GM18861 (cell line): ENCODE results near the gene ACCS.

Experiments used
- ATAC-seq: cut with Tn5 transposase; IDR thresholded peaks from one replicate; pipeline ENCODE4 v1.9.1; 2021; ENCODE audit not compliant: unreplicated experiment

ACCS gene

DNA sequence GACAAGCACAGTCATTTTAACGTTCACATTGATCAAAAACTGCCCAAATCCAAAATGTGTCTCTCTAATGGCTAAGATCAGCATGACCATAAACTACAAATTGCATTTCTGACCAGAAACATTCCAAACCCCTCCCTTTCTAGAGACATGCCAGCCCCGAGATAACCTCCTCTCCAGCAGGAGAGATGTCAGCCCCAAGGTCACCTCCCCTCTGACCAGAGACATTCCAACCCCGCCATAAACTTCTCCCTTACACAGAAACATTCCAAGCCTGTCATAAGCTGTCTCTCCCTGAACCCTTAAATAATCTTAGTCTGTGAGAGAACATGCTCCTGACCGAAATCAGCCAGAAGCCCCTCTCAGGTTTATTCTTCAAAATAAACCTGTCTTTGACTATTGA lies 22.8 kb downstream of the ACCS start:
- ATAC-seq = no peak

DNA sequence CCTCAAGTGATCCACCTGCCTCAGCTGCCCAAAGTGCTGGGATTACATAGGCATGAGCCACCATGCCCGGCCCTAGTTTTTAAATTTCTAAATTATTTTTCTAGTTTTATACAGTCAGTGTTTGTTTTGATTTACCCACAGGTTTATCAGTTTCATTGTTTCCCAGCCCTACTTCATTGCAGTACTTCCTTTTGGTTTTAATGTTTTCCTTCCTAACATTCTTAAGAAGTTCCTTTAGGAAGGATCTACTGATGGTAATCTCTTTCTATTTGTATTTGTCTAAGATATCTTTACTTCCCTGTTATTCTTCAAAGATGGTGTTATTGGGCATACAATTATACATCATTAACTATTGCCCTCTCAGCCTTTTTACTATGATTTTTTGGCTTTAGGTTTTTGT lies 24.5 kb downstream of the ACCS start:
- ATAC-seq = no peak

DNA sequence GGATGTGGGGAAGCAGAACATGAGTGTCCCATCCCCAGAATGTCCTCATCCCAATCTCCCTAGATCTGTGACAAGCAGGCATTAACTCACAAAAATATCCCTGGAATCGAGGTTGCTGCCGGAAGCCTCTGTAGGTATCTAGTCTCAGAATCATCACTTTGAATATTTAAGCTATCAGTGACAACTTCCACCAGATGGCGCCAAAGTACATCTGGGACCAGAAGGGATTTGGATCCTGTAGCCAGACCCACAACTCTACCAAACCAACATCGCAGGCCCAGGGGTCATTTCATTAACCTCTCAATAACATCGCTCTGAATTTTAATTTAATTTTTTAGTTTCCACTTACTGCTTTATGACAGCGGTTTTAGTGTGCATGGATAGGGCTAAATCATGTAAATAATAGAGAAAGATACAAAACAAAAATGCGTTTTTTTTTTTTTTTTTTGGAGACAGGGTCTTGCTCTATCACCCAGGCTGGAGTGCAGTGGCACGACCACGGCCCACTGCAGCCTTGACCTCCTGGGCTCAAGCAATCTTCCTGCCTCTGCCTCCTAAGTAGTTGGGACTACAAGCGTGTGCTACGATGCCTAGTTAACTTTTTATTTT lies 28.3 kb downstream of the ACCS start:
- ATAC-seq = peak; percentile 48

DNA sequence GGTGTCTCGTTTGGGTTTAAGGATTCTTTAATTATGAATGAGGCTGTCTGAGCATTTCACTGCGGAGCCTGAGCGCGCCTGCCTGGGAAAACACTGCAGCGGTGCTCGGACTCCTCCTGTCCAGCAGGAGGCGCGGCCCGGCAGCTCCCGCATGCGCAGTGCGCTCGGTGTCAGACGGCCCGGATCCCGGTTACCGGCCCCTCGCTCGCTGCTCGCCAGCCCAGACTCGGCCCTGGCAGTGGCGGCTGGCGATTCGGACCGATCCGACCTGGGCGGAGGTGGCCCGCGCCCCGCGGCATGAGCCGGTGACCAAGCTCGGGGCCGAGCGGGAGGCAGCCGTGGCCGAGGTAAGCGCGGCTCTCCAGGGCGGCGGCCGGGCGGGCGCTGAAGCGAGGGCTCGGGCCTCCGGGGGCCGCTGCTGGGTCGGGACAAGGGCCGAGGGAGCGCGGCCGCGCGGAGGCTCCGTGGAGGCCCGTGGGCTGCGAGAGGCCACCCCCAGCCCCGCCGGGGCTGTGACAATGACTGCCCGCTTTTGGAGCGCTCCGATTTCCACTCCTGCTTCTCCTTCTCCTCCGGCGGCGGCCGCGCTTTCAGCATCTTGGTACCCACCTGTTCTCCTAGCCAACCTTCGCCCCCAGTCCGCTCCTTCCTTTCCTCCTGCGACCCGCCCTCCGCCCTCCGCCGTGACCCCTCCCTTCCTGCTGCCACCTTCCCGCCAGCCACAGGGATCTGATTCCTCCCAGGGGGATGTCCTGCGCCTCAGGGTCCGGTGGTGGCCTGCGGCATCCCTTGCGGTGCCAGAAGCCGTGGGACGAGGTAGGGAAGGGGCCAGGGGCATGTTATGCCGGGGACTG lies 29.7 kb downstream of the ACCS start, which contains the start of gene EXT2:
Gene EXT2 (plus strand): TSS at position 173 of the 854 bp plus-strand sequence. CDS start 12,035 bp downstream, outside the sequence.
- peak; percentile 87 for ATAC-seq

DNA sequence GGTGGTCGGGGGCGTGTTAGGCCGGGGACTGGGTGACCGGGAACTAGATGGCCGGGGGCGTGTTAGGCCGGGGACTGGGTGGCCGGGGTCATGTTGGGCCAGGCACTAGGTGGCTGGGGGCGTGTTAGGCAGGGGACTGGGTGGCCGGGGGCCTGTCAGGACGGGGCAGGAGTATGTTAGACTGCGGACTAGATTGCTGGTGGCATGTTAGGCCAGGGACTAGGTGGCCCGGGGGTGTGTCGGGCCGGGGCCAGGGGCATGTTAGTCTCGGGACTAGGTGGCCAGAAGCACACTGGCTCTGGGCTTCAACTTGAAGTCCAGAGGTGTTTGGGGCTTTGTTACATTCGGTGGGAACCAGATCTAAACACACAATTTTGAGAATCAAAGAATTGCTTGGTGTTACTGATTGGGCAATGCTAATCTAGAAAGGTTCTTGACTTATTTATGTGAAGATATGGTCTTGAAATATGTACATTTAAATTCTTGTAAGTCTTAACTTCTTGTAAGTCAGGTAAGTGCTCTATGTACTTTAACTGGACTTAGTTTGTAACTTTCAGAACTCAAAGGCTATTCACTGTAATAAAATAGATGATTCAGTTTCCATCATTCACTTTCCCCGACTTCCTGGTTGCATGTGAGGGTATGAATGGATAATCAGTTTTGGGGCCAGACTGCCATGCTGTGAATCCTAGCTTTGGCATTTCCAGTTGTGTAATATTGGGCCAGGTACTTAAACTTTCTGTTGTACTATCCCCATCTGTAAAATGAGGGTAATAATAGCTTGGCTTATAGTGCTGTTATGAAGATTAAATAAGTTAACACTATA lies 30.5 kb downstream of the ACCS start:
- no peak for ATAC-seq

DNA sequence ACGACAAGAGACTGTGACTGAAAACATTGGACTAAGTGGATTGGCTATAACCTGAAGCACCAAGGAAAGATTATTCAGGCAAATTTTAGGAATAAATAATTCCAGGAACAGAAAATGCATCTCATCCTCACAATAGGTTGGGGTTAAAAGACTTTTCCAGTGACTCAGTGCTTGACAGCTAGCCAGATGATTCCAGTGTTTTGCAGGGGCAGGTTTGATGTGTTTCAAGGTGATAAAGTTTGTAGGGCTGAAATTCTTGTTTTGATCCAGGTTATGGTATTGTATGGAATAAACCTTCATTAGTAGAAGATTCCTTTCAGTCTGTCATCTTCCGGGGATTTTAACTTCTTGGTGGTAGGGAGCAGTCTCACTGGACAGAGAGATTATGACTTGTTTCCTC lies 31.8 kb downstream of the ACCS start:
- ATAC-seq = no peak

DNA sequence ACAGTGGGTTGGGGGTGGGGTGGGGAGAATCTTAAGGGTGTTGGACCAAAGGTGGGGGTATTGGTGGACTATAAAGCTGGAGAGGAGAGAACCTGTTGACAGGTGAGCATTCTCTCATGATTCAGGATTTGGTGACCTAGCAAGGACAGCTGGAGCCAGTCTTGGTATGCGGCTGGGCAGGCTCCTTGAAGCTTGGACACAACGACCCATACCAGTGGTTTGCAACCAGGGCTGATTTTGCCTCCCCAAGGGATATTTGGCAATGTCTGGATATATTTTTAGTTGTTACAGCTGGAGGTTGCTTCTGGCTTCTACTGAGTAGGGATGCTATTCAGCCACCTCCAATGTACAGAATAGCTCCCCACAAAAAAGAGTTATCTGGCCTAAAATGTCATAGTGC lies 35.0 kb downstream of the ACCS start:
- ATAC-seq = no peak

DNA sequence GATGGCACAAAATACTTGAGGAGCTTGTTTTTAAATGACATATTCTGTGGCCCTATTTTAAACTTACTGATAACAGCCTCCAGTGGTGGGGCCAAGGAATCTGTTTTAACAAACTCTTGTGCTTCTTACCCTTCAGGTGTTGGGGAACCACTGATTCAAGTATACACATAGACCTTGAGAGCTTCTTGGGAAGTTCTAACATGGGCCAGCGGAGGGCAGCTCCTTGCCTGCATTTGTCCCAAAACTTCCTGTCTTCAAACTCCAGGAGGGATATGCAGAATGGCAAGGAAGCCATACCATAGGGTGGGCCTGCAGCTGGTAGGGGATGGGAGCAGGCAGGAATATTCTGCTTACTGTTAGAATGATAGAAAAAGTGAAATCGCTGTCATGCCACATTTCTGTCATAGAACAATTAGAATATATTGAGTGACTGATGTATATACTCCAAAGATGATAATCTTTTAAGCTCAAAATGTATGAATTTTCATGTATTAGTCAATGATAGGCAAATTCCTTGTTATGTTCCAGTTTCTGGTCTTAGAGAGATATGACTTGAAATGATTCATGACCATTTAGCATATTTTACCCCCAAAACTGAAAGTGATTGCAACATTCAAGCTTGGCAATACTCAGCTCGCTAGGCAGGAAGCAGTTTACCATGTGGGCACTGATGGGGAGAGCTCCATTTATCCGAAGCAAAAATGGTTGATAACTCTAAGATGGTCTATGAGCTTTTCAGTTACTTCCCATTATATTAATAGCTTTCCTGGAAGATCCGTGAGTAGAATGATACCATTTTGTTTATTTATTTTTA lies 38.6 kb downstream of the ACCS start:
- no peak for ATAC-seq

DNA sequence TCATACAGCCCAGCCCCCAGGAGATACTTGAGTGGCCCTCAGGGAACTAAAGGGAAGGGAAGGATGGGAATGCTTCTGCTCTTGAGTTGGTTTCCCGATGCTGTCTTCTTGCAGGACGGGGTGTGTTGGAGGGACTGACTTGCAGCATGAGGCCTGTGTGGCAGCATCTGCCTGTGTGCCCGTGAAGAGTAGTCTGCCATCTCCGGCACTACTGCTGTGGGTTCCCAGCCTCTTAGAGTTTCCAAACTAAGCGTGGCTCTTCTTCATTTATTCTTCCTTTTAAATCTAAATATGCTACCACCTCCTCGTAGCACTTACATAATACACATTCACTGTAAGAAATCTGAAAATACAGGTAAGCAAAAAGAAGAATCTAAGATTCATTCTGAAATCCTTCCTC lies 42.2 kb downstream of the ACCS start:
- ATAC-seq = no peak

DNA sequence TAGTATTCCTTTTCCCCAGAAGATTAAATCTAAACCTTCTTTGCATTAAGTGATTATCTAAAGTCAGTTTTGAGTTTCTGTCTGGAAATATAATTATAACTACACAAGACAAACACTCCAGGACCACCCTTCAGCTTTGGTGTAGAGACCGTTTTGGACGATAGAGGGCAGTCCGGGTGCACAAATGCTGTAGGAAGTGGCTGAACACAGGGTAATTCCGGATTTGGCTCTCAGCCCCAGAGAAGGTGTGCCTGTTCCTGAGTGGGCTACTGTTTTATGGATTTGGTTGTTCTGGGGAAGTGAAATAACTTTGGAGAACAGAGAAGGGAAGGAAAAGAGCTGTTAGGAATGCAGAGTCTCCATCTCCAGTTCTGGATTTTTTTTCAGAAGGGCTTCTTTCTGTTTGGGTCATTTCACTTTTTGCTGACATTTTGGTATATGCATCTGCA lies 44.2 kb downstream of the ACCS start:
- peak; percentile 96 for ATAC-seq

DNA sequence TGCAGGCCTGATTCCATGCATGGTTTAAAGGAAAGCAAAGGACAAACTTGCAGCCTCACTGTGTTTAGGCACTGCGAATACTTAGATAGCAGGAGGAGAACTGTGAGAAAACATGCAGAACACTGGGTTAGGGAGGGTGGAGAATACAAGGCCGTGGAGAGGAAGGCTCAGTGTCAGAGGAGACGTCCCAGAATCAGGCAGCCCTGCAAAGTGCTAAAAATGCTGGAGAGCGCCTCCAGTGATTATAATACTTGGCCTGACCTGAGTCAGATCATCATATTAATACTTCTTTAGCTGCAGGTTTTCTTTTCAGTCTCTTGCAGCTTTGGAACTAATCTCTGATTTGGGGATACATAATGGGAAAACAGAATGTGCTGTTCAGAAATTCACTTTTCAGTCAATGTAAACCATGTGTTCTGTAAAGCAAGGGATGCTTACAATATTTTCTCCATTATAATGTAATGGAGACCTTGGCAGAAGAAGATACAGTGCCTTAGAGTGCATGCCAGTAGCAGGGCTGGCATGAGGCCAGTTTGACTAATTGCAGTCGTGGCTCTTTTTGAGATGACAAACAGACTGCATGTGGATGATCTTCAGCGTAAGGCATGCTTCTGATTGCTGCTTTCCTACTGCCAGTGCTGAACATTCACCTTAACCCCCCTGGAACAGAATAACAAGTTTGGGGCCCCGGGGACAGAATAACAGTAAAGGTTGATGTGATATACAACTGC lies 46.2 kb downstream of the ACCS start:
- no peak for ATAC-seq

DNA sequence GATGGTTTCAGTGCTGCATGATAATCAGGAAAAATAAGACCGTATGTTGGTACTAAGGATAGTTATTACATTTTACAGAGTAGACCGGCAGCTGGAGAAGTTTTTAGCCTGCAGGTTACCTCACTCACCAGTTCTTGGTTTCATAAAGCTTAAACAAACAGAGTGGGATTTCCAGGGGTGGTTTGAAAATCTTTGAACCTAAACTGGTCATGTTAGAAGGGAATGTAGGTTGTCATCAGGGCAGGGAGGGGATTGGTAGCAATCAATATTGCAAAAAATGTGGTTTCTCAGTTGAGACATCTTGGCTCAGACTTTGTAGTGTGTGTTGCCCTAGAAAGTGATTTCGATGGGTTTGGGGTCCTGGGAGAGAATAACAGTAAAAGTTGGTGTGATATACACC lies 46.9 kb downstream of the ACCS start:
- ATAC-seq = no peak

DNA sequence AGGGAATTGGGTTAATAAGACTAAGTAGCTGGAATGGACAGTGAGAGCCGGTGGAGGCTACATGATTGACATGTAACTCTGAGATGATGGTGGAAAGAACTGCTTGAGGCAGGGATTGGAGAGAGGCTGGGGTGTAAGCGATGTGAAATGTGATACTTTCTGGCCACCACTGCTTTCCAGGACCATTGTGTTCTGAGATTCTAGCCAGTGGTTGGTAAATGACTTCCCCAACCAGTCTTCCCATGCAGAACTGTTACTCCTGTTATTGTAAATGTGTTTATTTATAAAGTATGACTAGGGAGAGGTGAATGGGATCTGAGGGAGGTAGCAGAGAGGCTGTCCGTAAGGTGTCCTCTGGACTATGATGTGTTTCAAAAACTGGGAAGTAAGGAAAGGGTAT lies 47.5 kb downstream of the ACCS start:
- no peak for ATAC-seq

DNA sequence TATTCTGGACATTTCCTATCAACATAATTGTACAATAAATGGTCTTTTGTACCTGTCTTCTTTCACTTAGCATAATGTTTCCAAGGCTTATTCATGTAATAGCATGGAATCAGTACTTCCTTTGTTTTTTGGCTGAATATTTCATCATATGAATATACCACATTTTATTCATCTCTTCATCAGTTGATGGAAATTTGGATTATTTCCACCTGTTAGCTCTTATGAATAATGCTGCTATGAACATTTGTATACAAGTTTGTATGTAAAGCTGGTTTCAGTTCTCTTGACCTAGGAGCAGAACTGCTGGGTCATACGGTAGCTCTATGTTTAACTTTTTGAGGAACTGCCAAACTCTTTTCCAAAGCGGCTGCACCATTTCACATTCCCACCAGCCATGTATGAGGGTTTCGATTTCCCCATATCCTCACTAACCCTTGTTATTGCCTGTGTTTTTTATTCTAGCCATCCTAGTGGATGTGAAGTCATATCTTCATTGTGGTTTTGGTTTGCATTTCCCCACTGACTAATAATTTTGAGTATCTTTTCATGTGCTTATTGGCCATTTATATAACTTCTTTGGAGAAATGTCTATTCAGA lies 50.3 kb downstream of the ACCS start:
- ATAC-seq = no peak

DNA sequence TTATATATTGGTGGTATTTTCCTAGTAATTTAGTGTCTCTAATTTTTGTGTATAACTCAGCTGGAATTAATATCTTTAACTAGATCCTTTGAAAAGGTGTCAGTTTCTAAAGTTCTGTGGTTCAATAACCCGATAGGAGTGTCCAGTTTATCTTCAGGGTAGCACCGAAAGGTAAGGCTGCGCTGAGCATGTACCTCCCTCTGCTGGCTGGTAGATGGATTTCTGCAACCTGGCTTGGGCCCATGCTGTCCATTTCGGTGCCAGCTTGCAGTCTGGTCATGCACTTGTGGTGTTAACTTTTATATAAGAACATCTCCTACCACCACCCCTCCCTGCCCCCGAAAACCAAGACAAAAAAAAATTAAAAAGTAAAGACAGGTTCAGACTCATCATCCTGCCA lies 54.1 kb downstream of the ACCS start:
- ATAC-seq = no peak

DNA sequence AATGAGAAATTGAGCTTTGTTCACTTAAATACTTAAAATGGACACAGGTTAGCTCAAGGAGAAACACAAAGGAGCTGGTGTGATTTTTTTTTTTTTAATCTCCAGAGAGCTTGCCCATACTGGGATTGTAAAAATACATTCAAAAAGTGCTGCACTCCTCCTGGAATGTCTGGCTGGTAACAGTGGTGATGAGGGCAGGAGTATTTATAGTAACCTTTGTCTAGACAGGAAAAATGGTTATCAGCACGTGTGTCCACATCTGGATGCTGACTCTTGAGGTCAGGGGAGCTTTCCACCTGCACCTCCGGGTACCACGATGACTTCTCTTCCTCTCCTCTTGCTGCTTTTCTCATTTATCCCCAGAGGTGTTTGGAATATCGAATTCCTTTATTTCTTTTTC lies 59.5 kb downstream of the ACCS start:
- ATAC-seq = no peak

DNA sequence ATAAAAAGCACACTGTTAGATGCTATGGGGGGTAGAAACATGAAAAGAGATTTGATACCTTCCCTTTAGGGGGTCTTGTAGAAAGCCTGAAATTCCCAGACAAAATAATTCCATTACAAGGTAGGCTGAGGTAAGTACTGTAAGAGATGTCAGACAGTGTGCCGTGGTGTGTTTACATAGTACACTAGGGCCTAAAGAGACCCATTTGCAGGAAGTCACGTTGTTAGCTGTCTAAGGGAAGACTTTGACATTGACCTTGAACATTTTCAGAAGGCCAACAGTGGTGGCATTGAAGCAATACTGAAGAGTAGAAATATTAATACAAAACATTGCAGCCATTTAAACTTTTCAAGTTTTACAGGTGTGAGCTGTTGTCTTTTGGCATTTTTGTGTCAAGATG lies 60.2 kb downstream of the ACCS start:
- ATAC-seq = no peak

DNA sequence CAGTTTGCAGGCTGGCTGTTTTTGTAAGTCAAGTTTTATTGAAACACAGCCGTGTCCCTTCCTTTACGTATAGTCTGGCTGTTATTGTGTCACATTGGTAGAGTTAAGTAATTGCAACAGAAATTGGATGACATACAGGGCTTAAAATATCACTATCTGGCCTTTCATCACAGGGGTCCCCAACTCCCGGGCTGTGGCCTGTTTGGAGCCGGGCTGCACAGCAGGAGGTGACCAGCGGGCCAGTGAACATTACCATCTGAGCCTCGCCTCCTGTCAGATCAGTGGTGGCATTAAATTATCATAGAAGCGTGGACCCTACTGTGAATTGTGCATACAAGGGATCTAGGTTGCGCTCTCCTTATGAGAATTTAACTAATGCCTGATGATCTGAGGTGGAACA lies 61.1 kb downstream of the ACCS start:
- ATAC-seq = no peak

DNA sequence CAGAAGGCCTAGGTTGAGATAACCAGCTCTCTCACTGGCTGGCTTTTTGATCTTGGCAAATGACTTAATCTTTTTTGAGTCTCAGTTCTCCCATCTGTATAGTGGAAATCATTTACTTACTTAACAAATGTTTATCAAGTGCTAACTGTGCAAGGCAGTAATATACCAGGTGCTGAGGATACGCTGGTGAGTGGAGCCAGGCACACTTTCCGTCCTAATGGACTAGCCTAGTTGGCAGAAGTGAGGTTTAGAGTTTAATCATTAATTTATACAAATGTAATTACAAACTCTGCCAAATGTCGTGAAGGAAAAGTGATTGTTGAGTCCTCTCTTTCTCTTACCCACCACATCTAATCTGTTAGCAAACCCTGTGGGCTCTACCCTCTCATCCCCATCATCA lies 62.7 kb downstream of the ACCS start:
- no peak for ATAC-seq

DNA sequence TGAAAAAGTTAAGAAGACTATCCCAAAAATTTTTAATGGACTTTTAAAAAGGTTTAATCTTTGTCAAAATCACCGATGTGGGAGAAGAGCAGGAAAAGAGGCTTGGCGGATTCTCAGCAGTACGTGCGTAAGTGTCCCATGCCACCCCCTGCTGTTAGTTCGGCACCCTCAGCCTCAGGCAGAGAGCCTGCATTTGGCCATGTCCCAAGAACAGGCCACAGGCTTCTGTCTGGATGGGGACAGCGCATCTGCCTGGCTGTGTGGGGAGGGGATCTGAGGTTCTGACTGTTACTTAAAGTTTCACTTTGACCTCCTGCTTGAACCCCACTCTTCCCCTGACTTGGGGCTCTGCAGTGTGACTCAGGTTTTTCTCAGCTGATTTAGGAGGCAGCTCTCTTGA lies 64.7 kb downstream of the ACCS start:
- no peak for ATAC-seq
